ENCODE measurements around the gene MTG2. TPM values are rescaled to one million over a fixed set of nuclear protein-coding genes. Genes with fewer than 3 reads are reported as not detected.

The MTG2 gene
- total and polyA plus RNA-seq, 2 of the 13 experiments (the other 11 are each of a cell fraction or from before 2014, with no cell fraction given): 20.4 to 37.8 TPM

GRCh38 chr20:62182469-62183425 lies at the start of gene MTG2 (continued):
- peak; percentile 95 for TF ChIP-seq ZBTB40 (IDR thresholded peaks at IDR 0.05)
- peak; percentile 92 for TF ChIP-seq ZBTB40 (CRISPR knock-in tag; IDR thresholded peaks at IDR 0.05)
- no peak for TF ChIP-seq SCMH1 (CRISPR knock-in tag; IDR thresholded peaks at IDR 0.05; ENCODE audit: borderline replicate concordance)
- peak; percentile 8; the same call in 1 of the 2 replicates for TF ChIP-seq SMC3 (IDR thresholded peaks at IDR 0.05; ENCODE audit: low read length)
- peak; percentile 97; the same call in 1 of the 2 replicates for TF ChIP-seq ZNF670 (CRISPR knock-in tag; IDR thresholded peaks at IDR 0.05; ENCODE audit: borderline replicate concordance)
- no peak for TF ChIP-seq RFX1 (IDR thresholded peaks at IDR 0.05)
- peak; percentile 30; the same call in 1 of the 2 replicates for TF ChIP-seq NR3C1 (CRISPR knock-in tag; IDR thresholded peaks at IDR 0.05)
- peak; percentile 75; the same call in 1 of the 2 replicates for TF ChIP-seq HES4 (CRISPR knock-in tag; IDR thresholded peaks at IDR 0.05; ENCODE audit: borderline replicate concordance)
- no peak for TF ChIP-seq SUZ12 (IDR thresholded peaks at IDR 0.05; ENCODE audit: low read depth, low read length)
- TF ChIP-seq ZNF263 (CRISPR knock-in tag; IDR thresholded peaks at IDR 0.05): peak; percentile 84
- TF ChIP-seq SMAD1 (CRISPR knock-in tag; IDR thresholded peaks at IDR 0.05; ENCODE audit: borderline replicate concordance, low read depth): peak; percentile 99; the same call in 1 of the 2 replicates
- TF ChIP-seq SMAD3 (CRISPR knock-in tag; IDR thresholded peaks at IDR 0.05): peak; percentile 96; the same call in 1 of the 2 replicates
- peak; percentile 97 for TF ChIP-seq ZNF574 (CRISPR knock-in tag; IDR thresholded peaks at IDR 0.05)
- TF ChIP-seq TEAD2 (CRISPR knock-in tag; IDR thresholded peaks at IDR 0.05): peak; percentile 88; the same call in 1 of the 2 replicates
- peak; percentile 97; the same call in 1 of the 2 replicates for TF ChIP-seq THAP7 (CRISPR knock-in tag; IDR thresholded peaks at IDR 0.05)
- peak; percentile 98 for TF ChIP-seq TARDBP (CRISPR knock-in tag; IDR thresholded peaks at IDR 0.05)
- TF ChIP-seq MIER3 (CRISPR knock-in tag; IDR thresholded peaks at IDR 0.05; ENCODE audit: borderline replicate concordance): peak; percentile 94

Measured in HepG2 (cell line).